ENCODE measurements around the gene S100A14. TPM values are rescaled to one million over a fixed set of nuclear protein-coding genes. Genes with fewer than 3 reads are reported as not detected.

S100A14 gene
- total and polyA plus RNA-seq, 2 of the 4 experiments (the other 2 are of a cell fraction) = 0.10 TPM; not detected in 1

DNA sequence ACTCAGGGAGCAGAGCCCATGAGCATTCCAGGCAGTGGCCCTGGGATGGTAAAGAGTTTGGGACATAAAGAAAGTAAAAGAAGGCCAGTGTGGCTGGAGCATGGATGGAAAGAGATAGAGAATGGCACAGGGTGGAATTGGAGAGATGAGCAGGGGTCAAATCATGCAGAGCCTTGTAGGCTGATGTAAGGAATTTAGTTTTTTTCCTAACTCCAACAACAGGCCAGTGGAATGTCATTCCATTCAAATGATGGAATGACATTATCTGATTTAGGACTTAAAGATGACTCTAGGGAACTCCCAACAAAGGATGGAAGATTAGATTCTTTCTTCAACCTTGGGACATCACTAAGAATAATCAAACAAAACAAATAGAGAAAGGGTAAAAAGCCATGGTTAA, 37.6 kb downstream of the S100A14 start:
- peak overlapping the region; percentile 61 for H4K91ac ChIP-seq (ENCODE audit: insufficient read depth, low read depth, low read length)
- DNase-seq (peak; percentile 47), ATAC-seq (ENCODE audit: low read depth) (peak; percentile 88)
- H2BK20ac ChIP-seq (ENCODE audit: low read depth, low read length) = peak overlapping the region; percentile 41; the same call in 1 of the 2 replicates
- dilution Hi-C loops (cut with HindIII; ENCODE audit: low sequenced_read_pairs, unreplicated experiment) (no loop called here), intact Hi-C loops (cut with micrococcal nuclease) (no loop called here), in situ Hi-C loops (cut with MboI; ENCODE audit: low sequenced_read_pairs) (no loop called here)
- peaks cover 5% of the 10 kb centered on the region for H3K9me1 ChIP-seq (ENCODE audit: insufficient read depth, low read length)
- no peaks in the 10 kb centered on the region for H3K27me3 ChIP-seq (ENCODE audit: control insufficient read depth, insufficient read depth, low read length)
- peak overlapping the region; percentile 49; the same call in 1 of the 2 replicates for H4K5ac ChIP-seq (ENCODE audit: low read depth, low read length)
- POLR2A ChIA-PET (ENCODE audit: unreplicated experiment) = no interaction called here
- H2AFZ ChIP-seq (replicated peaks; ENCODE audit: low read length, poor library complexity) = peak overlapping the region; percentile 73
- H2AK9ac ChIP-seq (replicated peaks; ENCODE audit: low read depth, low read length, poor library complexity) = no peak overlapping the region
- peak overlapping the region in 1 of 2 experiments; percentile 51; a peak in 1 of 4 replicates for H4K8ac ChIP-seq (ENCODE audit: low read depth in 2 of 2, low read length in 2 of 2)
- H3K18ac ChIP-seq (ENCODE audit: low read depth, low read length) = peak overlapping the region; percentile 24; the same call in 1 of the 2 replicates
- H3K14ac ChIP-seq (replicated peaks; ENCODE audit: low read depth, low read length) = no peak overlapping the region
- no peaks in the 10 kb centered on the region for H3K79me1 ChIP-seq (ENCODE audit: low read depth in 1 of 2, low read length in 2 of 2)
- no peaks in the 10 kb centered on the region for H4K20me1 ChIP-seq (ENCODE audit: insufficient read depth, low read length)
- no peak overlapping the region for H3K4me3 ChIP-seq (ENCODE audit: insufficient read depth, low read depth, low read length)
- H3K9ac ChIP-seq (ENCODE audit: low read depth, low read length) = no peak overlapping the region
- peak overlapping the region; percentile 79 for H2BK120ac ChIP-seq (ENCODE audit: low read depth, low read length)
- no peak overlapping the region for H2BK5ac ChIP-seq (ENCODE audit: low read depth, low read length, poor library complexity, severe bottlenecking)
- no peak overlapping the region for H3K4me2 ChIP-seq (ENCODE audit: low read depth, low read length)
- H3K9me3 ChIP-seq (ENCODE audit: control insufficient read depth, insufficient read depth, low read length) = no peaks in the 10 kb centered on the region
- no peaks in the 10 kb centered on the region for H3K36me3 ChIP-seq (ENCODE audit: control insufficient read depth, insufficient read depth, low read length)
- CTCF ChIA-PET = no interaction called here
- BruUV-seq (replicated peaks) = no TSS peak
- 0 out of 2 replicates have a peak overlapping the region, but pooled peaks have one; percentile 57 for H3K23ac ChIP-seq (ENCODE audit: low read depth, low read length)
- TF ChIP-seq CHD1 (IDR thresholded peaks at IDR 0.05; ENCODE audit: low read depth, low read length) (no peak), MAFK (IDR thresholded peaks at IDR 0.05; ENCODE audit: low read depth, low read length) (no peak), BHLHE40 (IDR thresholded peaks at IDR 0.05; ENCODE audit: low read depth, low read length) (no peak), POLR2A (IDR thresholded peaks at IDR 0.05; ENCODE audit: low read depth, low read length) (no peak), NFE2L2 (IDR thresholded peaks at IDR 0.05; ENCODE audit: low read depth, low read length) (no peak), RCOR1 (IDR thresholded peaks at IDR 0.05; ENCODE audit: insufficient replicate concordance, low read length) (no peak), MXI1 (IDR thresholded peaks at IDR 0.05; ENCODE audit: borderline replicate concordance, low read depth, low read length) (no peak), CEBPB (IDR thresholded peaks at IDR 0.05; ENCODE audit: low read depth, low read length) (no peak), MAZ (IDR thresholded peaks at IDR 0.05; ENCODE audit: borderline replicate concordance, low read depth, low read length) (no peak), ELK1 (IDR thresholded peaks at IDR 0.05; ENCODE audit: borderline replicate concordance, low read depth, low read length) (no peak), RAD21 (IDR thresholded peaks at IDR 0.05; ENCODE audit: low read length) (no peak), SMC3 (IDR thresholded peaks at IDR 0.05; ENCODE audit: low read depth, low read length) (no peak), FOS (IDR thresholded peaks at IDR 0.05; ENCODE audit: low read depth, low read length) (no peak), RFX5 (IDR thresholded peaks at IDR 0.05; ENCODE audit: low read depth, low read length) (no peak)
- TF ChIP-seq, protein P1, sequence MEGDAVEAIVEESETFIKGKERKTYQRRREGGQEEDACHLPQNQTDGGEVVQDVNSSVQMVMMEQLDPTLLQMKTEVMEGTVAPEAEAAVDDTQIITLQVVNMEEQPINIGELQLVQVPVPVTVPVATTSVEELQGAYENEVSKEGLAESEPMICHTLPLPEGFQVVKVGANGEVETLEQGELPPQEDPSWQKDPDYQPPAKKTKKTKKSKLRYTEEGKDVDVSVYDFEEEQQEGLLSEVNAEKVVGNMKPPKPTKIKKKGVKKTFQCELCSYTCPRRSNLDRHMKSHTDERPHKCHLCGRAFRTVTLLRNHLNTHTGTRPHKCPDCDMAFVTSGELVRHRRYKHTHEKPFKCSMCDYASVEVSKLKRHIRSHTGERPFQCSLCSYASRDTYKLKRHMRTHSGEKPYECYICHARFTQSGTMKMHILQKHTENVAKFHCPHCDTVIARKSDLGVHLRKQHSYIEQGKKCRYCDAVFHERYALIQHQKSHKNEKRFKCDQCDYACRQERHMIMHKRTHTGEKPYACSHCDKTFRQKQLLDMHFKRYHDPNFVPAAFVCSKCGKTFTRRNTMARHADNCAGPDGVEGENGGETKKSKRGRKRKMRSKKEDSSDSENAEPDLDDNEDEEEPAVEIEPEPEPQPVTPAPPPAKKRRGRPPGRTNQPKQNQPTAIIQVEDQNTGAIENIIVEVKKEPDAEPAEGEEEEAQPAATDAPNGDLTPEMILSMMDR (conservative IDR thresholded peaks at IDR 0.05; ENCODE audit: low read depth, low read length) = no peak
- TF ChIP-seq, protein P2, sequence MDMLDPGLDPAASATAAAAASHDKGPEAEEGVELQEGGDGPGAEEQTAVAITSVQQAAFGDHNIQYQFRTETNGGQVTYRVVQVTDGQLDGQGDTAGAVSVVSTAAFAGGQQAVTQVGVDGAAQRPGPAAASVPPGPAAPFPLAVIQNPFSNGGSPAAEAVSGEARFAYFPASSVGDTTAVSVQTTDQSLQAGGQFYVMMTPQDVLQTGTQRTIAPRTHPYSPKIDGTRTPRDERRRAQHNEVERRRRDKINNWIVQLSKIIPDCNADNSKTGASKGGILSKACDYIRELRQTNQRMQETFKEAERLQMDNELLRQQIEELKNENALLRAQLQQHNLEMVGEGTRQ (IDR thresholded peaks at IDR 0.05; ENCODE audit: low read depth, low read length) = no peak
- H3K4me1 ChIP-seq (ENCODE audit: control insufficient read depth, insufficient read depth, low read length) = peaks cover 12% of the 10 kb centered on the region
- peak overlapping the region; percentile 73 for H3K4ac ChIP-seq (ENCODE audit: low read depth, low read length)
- H3K56ac ChIP-seq (ENCODE audit: extremely low read depth, insufficient read depth, low read length) = no peak overlapping the region
- H2BK15ac ChIP-seq (ENCODE audit: low read depth, low read length) = peak overlapping the region; percentile 12; the same call in 1 of the 3 replicates
- H2AK5ac ChIP-seq (ENCODE audit: low read depth, low read length) = 0 out of 2 replicates have a peak overlapping the region, but pooled peaks have one; percentile 11
- peak overlapping the region; percentile 5; the same call in 1 of the 2 replicates for H3K27ac ChIP-seq (ENCODE audit: insufficient read depth, low read length)
